K562 (cell line): ENCODE results near the gene SLC25A11. TPM values are rescaled to one million over a fixed set of nuclear protein-coding genes. Genes with fewer than 3 reads are reported as not detected.

Source experiments
- CBX1 ChIP-seq: sonication (generic); IDR thresholded peaks from 2 replicates; pipeline ENCODE4 v1.6.1; 2016; ENCODE audit warnings: antibody characterized with exemption, low read depth, mild to moderate bottlenecking
- ETV1 ChIP-seq: fragments of 450-650 bp; conservative IDR thresholded peaks from 2 replicates; pipeline ENCODE4 v1.6.1; 2016; ENCODE audit warnings: missing genetic modification characterization, control low read depth, low read depth, missing compliant biosample characterization
- KAT7 ChIP-seq: sonication (generic); formaldehyde crosslinking; IDR thresholded peaks from 2 replicates; pipeline ENCODE4 v1.8.0; 2022; ENCODE audit warnings: missing genetic modification reagents, mild to moderate bottlenecking, borderline replicate concordance
- MIER1 ChIP-seq: fragments of 450-650 bp; IDR thresholded peaks from 2 replicates; pipeline ENCODE4 v1.6.1; 2016; ENCODE audit warnings: antibody characterized with exemption, mild to moderate bottlenecking, low read depth
- NEUROD1 ChIP-seq: fragments of 150-350 bp; IDR thresholded peaks from 2 replicates; pipeline ENCODE4 v1.6.1; 2014; ENCODE audit warnings: borderline replicate concordance, low read length, low read depth; ENCODE audit not compliant: partially characterized antibody
- NFYB ChIP-seq: IDR thresholded peaks from 2 replicates; pipeline ENCODE4 v1.6.1; 2011; ENCODE audit warnings: mild to moderate bottlenecking, moderate library complexity; ENCODE audit not compliant: insufficient read length; ENCODE audit errors: extremely low read depth
- NUFIP1 ChIP-seq: fragments of 450-650 bp; IDR thresholded peaks from 2 replicates; pipeline ENCODE4 v1.6.1; 2018; ENCODE audit not compliant: partially characterized antibody
- PHF21A ChIP-seq: fragments of 450-650 bp; IDR thresholded peaks from 2 replicates; pipeline ENCODE4 v1.6.1; 2017; ENCODE audit warnings: low read depth, borderline replicate concordance
- RAD51 ChIP-seq: fragments of 450-650 bp; IDR thresholded peaks from 2 replicates; pipeline ENCODE4 v1.7.1; 2016; ENCODE audit warnings: low read depth, mild to moderate bottlenecking, borderline replicate concordance
- XRCC4 ChIP-seq: IDR thresholded peaks from one replicate; pipeline ENCODE4 v1.6.1; 2011; ENCODE audit not compliant: insufficient read depth, insufficient read length; ENCODE audit errors: extremely low read depth
- ZFP1 ChIP-seq: fragments of 450-650 bp; formaldehyde crosslinking; IDR thresholded peaks from 2 replicates; pipeline ENCODE4 v1.4.0; 2020; ENCODE audit warnings: mild to moderate bottlenecking, mixed read lengths
- ZNF766 ChIP-seq: fragments of 200-800 bp; sonication (Bioruptor generic); conservative IDR thresholded peaks from 2 replicates; pipeline ENCODE4 v1.6.1; 2016; ENCODE audit warnings: missing genetic modification characterization, missing compliant biosample characterization
- ZNF77 ChIP-seq: fragments of 250-450 bp; sonication (Bioruptor Pico); IDR thresholded peaks from 2 replicates; pipeline ENCODE4 v1.5.0; 2020
- polyA plus RNA-seq, 8 experiments: library from polyadenylated mRNA; depleted of rRNA in 4 of 8; stranded (reverse) in 5 of 8; unstranded in 3 of 8; fragments of >200 nt; fragmentation: Nextera tagmentation in 2 of 8; fragmentation: Illumina TruSeq in 1 of 8; extraction: Ambion mirVana in 2 of 8; extraction: Trizol in 1 of 8; gene quantifications; 2 replicates each; pipeline versions ENCODE4 v1.2.1 to v1.2.3, GENCODE V29; 2011 to 2014; ENCODE audit warnings: inconsistent platforms in 1 of 8, missing spikeins in 1 of 8
- total RNA-seq, 7 experiments: library from RNA; depleted of rRNA in 6 of 7; stranded (reverse); fragments of >200 nt in 6 of 7; fragmentation: Illumina TruSeq in 2 of 7; extraction: Trizol in 2 of 7; gene quantifications; 2 replicates each; pipeline versions ENCODE4 v1.2.1 to v1.2.3, GENCODE V29; 2011 to 2021; ENCODE audit warnings: low replicate concordance in 1 of 7
- TF ChIP-seq, protein P1 (sequence below): fragments of 450-650 bp; IDR thresholded peaks from 2 replicates; pipeline ENCODE4 v1.6.1; 2017; ENCODE audit warnings: antibody characterized with exemption, mild to moderate bottlenecking
- TF ChIP-seq, protein P2 (sequence below): fragments of 450-650 bp; formaldehyde crosslinking; IDR thresholded peaks from 2 replicates; pipeline ENCODE4 v1.4.0; 2020; ENCODE audit warnings: mild to moderate bottlenecking
- TF ChIP-seq, protein P3 (sequence below): fragments of 450-650 bp; conservative IDR thresholded peaks from 2 replicates; pipeline ENCODE4 v1.6.1; 2016; ENCODE audit warnings: missing genetic modification characterization, low read depth, mild to moderate bottlenecking, control low read depth, missing compliant biosample characterization
- TF ChIP-seq, protein P4 (sequence below): fragments of 250-450 bp; sonication (Bioruptor Pico); IDR thresholded peaks from 2 replicates; pipeline ENCODE4 v1.5.0; 2021; ENCODE audit warnings: mild to moderate bottlenecking, moderate library complexity

The SLC25A11 gene
- total and polyA plus RNA-seq, 9 of the 15 experiments (the other 6 are each of a cell fraction or from before 2014, with no cell fraction given): 3.1 to 56.7 (median 32.9) TPM

DNA sequence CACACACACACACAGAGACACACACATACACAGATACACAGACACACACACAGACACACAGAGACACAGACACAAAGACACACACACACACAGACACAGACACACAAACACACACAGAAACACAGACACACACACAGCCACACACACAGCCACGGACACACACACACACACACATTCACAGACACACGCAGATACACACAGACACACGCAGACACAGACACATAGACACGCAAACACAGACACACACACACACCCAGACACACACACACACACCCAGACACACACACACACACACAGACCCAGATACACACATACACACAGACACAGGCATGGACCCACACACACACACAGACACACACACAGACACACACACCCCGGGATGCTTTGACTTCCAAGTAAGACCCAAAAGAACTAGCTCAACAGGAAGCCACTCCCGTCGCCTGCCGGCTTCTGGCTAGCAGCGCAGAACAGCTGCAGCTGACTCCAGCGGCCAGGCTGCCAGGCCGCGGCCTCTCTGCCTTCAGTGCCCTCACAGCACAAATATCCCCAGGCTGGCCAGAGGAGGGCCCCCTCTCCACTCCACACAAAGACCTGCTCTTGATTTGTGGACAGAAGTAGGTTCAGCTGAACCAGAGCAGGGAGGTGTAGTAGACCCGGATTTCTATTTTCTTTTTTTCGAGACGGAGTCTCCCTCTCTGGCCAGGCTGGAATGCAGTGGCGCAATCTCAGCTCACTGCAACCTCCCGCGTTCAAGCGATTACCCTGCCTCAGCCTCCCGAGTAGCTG is 30.9 kb downstream of the SLC25A11 start (continued):
- TF ChIP-seq, protein P1, sequence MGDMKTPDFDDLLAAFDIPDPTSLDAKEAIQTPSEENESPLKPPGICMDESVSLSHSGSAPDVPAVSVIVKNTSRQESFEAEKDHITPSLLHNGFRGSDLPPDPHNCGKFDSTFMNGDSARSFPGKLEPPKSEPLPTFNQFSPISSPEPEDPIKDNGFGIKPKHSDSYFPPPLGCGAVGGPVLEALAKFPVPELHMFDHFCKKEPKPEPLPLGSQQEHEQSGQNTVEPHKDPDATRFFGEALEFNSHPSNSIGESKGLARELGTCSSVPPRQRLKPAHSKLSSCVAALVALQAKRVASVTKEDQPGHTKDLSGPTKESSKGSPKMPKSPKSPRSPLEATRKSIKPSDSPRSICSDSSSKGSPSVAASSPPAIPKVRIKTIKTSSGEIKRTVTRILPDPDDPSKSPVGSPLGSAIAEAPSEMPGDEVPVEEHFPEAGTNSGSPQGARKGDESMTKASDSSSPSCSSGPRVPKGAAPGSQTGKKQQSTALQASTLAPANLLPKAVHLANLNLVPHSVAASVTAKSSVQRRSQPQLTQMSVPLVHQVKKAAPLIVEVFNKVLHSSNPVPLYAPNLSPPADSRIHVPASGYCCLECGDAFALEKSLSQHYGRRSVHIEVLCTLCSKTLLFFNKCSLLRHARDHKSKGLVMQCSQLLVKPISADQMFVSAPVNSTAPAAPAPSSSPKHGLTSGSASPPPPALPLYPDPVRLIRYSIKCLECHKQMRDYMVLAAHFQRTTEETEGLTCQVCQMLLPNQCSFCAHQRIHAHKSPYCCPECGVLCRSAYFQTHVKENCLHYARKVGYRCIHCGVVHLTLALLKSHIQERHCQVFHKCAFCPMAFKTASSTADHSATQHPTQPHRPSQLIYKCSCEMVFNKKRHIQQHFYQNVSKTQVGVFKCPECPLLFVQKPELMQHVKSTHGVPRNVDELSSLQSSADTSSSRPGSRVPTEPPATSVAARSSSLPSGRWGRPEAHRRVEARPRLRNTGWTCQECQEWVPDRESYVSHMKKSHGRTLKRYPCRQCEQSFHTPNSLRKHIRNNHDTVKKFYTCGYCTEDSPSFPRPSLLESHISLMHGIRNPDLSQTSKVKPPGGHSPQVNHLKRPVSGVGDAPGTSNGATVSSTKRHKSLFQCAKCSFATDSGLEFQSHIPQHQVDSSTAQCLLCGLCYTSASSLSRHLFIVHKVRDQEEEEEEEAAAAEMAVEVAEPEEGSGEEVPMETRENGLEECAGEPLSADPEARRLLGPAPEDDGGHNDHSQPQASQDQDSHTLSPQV: no peak
- TF ChIP-seq ZFP1 (CRISPR knock-in tag): no peak
- TF ChIP-seq, protein P2, sequence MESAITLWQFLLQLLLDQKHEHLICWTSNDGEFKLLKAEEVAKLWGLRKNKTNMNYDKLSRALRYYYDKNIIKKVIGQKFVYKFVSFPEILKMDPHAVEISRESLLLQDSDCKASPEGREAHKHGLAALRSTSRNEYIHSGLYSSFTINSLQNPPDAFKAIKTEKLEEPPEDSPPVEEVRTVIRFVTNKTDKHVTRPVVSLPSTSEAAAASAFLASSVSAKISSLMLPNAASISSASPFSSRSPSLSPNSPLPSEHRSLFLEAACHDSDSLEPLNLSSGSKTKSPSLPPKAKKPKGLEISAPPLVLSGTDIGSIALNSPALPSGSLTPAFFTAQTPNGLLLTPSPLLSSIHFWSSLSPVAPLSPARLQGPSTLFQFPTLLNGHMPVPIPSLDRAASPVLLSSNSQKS: no peak
- TF ChIP-seq MIER1: 0 out of 2 replicates have a peak, but pooled peaks have one; percentile 33
- TF ChIP-seq, protein P3, sequence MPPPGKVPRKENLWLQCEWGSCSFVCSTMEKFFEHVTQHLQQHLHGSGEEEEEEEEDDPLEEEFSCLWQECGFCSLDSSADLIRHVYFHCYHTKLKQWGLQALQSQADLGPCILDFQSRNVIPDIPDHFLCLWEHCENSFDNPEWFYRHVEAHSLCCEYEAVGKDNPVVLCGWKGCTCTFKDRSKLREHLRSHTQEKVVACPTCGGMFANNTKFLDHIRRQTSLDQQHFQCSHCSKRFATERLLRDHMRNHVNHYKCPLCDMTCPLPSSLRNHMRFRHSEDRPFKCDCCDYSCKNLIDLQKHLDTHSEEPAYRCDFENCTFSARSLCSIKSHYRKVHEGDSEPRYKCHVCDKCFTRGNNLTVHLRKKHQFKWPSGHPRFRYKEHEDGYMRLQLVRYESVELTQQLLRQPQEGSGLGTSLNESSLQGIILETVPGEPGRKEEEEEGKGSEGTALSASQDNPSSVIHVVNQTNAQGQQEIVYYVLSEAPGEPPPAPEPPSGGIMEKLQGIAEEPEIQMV (tag): no peak
- peak; percentile 52 for TF ChIP-seq ETV1 (tag)
- TF ChIP-seq NFYB: no peak
- TF ChIP-seq CBX1: no peak
- TF ChIP-seq XRCC4: no peak
- TF ChIP-seq NEUROD1: no peak
- TF ChIP-seq, protein P4, sequence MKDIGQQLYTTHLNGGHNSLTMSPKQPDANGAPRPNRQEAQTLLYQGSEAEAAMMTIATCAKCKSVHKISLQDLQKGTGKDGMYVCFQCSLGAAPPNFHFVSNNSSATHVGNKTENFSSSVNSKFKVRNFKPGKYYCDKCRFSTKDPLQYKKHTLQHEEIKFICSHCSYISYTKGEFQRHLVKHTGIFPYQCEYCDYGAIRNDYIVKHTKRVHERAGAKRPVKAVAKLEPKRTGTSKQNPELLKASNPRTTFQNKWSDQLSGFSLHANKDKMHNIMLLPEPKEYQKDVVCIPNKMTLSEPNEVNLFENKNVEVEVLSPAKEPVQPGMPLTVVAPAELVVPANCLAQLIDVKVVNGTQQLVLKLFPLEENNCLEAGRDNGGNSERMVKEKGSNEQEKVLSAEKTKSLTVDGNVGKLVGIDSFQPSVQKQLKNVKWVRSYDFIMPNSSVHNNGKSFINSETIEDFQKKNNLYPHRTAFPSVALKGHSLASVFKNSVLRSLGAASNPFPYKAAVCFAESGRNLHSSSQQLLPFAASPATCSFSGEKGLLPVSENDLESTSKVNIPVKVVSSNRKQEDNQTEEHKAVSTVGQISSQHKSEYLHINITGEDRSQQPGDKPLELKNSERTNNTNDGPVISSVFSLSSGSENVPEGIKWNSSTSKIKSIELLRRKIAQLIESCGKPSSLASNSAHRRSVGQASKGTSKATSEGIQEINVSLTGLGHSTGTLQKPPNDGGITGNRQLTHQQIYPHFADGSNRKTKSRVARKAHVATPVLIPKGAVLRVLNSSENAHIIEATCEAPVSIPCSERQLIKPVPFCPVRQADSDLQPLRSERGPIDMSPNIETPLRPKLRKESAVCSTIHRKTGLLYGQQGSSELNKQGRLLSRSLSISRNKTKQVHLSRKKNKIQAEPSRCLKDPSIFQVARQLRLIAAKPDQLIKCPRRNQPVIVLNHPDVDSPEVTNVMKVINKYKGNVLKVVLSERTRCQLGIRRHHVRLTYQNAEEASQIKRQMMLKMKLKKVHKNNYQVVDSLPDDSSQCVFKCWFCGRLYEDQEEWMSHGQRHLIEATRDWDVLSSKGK (CRISPR knock-in tag): no peak
- TF ChIP-seq PHF21A: no peak
- TF ChIP-seq NUFIP1: no peak
- TF ChIP-seq KAT7 (CRISPR knock-in tag): no peak
- no peak for TF ChIP-seq ZNF766 (CRISPR knock-in tag)
- TF ChIP-seq ZNF77 (CRISPR knock-in tag): no peak
- TF ChIP-seq RAD51: no peak
